RWPE2 (cell line): Measurements from ENCODE around the gene THRB.

Experiments
- ATAC-seq: fragments of 200-7000 bp; cut with Tn5 transposase; 3 replicates; pipeline ENCODE4 v1.9.1; 2021; ENCODE audit warnings: low read depth
- DNase-seq: peaks from one replicate; pipeline ENCODE4 v3.0.0-alpha.2; 2020; ENCODE audit warnings: low spot score
- H3K27ac ChIP-seq: fragments of 450-650 bp; 2 replicates; pipeline ENCODE4 v1.5.1; 2017; ENCODE audit warnings: mild to moderate bottlenecking; ENCODE audit not compliant: poor library complexity, severe bottlenecking
- H3K27me3 ChIP-seq: fragments of 250-450 bp; sonication (Bioruptor Pico); 2 replicates; pipeline ENCODE4 v1.5.1; 2021; ENCODE audit warnings: mild to moderate bottlenecking, moderate library complexity; ENCODE audit not compliant: insufficient read depth, poor library complexity, severe bottlenecking
- H3K36me3 ChIP-seq: fragments of 250-450 bp; sonication (Bioruptor Pico); 2 replicates; pipeline ENCODE4 v1.5.1; 2020; ENCODE audit warnings: low read depth, mild to moderate bottlenecking, moderate library complexity
- H3K4me1 ChIP-seq: fragments of 250-450 bp; sonication (Bioruptor Pico); 2 replicates; pipeline ENCODE4 v1.5.1; 2021; ENCODE audit warnings: mild to moderate bottlenecking, moderate library complexity; ENCODE audit not compliant: insufficient read depth, poor library complexity, severe bottlenecking
- H3K4me3 ChIP-seq: fragments of 250-450 bp; sonication (Bioruptor Pico); 2 replicates; pipeline ENCODE4 v1.5.1; 2021; ENCODE audit warnings: mild to moderate bottlenecking, moderate library complexity; ENCODE audit not compliant: severe bottlenecking
- H3K9me3 ChIP-seq: fragments of 250-450 bp; sonication (Bioruptor Pico); 2 replicates; pipeline ENCODE4 v1.5.1; 2021; ENCODE audit warnings: mild to moderate bottlenecking, moderate library complexity; ENCODE audit not compliant: severe bottlenecking
- TF ChIP-seq, protein P1 (sequence below): fragments of 450-650 bp; IDR thresholded peaks from one replicate; pipeline ENCODE4 v1.5.1; 2017; ENCODE audit warnings: mild to moderate bottlenecking, moderate library complexity; ENCODE audit not compliant: poor library complexity, severe bottlenecking

The THRB gene

DNA sequence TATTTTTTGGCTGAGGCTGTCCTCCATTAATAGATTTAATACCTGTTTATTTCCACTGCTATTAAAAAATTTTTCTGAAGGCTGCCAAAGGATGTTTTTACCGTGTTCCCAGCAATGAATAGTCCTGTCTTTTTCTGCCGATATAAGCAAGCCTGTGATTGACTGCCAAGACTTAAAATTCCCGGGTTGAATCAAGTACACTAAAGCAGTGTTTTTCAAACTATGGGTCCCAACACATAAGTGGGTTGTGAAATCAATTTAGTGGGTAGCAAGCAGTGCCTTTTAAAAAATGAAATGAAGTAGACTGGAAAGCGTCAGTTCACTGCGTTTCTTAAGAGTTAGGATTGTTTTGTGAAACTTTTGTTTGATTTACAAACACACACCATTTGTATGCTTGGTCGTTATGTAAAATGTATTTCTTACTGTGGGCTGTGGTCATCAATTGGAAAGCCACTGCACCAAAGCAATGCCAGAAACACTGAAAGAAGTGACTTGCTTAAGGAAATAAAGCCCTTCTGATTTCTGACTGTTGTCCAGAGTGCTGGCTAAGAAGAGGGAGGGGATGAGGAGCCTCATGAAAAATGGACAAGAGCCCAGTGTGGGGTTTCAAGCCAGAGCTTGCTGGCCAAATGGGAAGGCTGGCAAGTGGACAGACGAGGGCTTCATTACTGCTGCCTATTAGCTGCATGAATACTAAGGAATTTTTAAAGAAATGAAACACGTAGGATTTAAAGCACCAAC, 206.0 kb downstream of the THRB start:
- H3K27me3 ChIP-seq: no peaks in the 10 kb centered on the region
- H3K27ac ChIP-seq: no peak overlapping the region
- H3K4me1 ChIP-seq: no peaks in the 10 kb centered on the region
- ATAC-seq: no peak
- TF ChIP-seq, protein P1, sequence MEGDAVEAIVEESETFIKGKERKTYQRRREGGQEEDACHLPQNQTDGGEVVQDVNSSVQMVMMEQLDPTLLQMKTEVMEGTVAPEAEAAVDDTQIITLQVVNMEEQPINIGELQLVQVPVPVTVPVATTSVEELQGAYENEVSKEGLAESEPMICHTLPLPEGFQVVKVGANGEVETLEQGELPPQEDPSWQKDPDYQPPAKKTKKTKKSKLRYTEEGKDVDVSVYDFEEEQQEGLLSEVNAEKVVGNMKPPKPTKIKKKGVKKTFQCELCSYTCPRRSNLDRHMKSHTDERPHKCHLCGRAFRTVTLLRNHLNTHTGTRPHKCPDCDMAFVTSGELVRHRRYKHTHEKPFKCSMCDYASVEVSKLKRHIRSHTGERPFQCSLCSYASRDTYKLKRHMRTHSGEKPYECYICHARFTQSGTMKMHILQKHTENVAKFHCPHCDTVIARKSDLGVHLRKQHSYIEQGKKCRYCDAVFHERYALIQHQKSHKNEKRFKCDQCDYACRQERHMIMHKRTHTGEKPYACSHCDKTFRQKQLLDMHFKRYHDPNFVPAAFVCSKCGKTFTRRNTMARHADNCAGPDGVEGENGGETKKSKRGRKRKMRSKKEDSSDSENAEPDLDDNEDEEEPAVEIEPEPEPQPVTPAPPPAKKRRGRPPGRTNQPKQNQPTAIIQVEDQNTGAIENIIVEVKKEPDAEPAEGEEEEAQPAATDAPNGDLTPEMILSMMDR: no peak
- no peak for DNase-seq
- H3K9me3 ChIP-seq: no peaks in the 10 kb centered on the region
- no peaks in the 10 kb centered on the region for H3K36me3 ChIP-seq
- H3K4me3 ChIP-seq: no peak overlapping the region

DNA sequence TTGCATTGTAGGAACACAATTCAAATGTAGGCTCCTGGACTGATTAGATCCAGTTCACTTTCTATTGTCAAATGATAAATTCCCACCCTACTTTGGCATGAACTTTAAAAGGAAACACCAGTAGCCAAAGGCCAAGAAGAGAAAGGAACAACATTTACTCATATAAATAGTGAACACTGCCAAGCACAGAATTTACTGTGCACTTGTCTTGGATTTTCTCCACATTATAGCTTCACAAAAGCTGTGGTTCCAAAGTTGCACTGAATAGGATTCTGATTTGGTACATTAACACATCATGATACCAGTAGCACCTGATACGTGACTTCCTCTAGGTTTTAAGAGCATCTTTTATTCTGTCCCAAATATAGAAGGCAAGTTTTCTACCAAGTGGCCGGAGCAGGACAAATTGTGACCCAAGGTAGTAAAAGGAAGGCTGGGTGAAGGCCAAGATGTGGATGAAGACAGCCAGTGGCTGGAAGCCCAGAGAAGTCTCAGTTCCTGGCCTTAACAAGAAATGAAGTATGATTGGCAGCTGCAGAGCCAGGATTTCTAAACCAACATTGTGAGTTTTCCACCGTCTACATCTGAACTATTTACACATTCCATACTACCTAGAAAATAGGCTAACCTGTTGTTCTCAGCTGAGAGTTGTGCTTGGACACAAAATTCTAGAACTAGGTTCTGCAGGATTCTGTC, 206.7 kb downstream of the THRB start:
- Histone ChIP-seq H3K27ac (no peak overlapping the region), H3K4me3 (no peak overlapping the region), H3K36me3 (no peaks in the 10 kb centered on the region), H3K27me3 (no peaks in the 10 kb centered on the region), H3K9me3 (no peaks in the 10 kb centered on the region), H3K4me1 (no peaks in the 10 kb centered on the region)
- TF ChIP-seq, protein P1: no peak
- ATAC-seq (no peak), DNase-seq (no peak)

DNA sequence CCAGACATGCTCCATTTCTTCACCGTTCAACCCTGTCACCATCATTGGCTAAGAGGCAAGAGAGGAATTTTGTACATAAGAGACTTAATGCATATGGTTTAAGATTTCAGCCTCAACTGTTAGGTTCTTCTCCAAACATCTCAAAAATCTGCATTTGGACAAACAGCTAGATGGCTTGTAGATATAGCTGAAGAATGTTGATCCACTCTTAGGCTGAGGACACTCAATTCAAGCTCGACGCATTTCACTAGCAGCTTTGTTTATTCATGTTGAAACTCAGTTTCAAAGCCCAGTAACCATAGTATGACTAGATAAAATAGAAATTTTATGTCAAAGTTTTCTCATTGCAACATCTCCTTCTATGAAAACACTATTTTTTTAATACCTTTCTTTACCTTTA, 208.2 kb downstream of the THRB start:
- no peaks in the 10 kb centered on the region for H3K27me3 ChIP-seq
- TF ChIP-seq, protein P1: no peak
- no peaks in the 10 kb centered on the region for H3K36me3 ChIP-seq
- ATAC-seq (no peak), DNase-seq (no peak)
- no peak overlapping the region for H3K27ac ChIP-seq
- H3K4me1 ChIP-seq: no peaks in the 10 kb centered on the region
- no peaks in the 10 kb centered on the region for H3K9me3 ChIP-seq
- no peak overlapping the region for H3K4me3 ChIP-seq

DNA sequence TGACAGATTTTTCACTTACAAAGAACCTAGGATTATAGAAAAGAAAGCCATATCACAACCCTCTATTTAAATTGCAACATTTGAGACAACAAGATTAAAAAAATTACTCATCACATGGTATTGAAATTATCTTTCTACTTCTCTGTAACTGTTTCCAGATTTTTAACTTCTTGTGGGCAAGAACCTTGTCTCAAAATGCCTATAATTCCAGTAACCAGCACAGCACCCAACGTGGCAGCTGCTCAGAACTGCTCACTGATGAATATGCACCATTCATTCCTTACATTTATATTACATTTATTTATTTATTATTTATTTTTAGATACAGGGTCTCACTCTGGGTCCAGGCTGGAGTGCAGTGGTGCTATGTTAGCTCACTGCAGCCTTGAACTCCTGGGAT, 216.1 kb downstream of the THRB start:
- Histone ChIP-seq H3K27me3 (no peaks in the 10 kb centered on the region), H3K36me3 (no peaks in the 10 kb centered on the region), H3K27ac (no peak overlapping the region), H3K9me3 (no peaks in the 10 kb centered on the region), H3K4me3 (no peak overlapping the region), H3K4me1 (no peaks in the 10 kb centered on the region)
- TF ChIP-seq, protein P1: no peak
- DNase-seq (no peak), ATAC-seq (no peak)

DNA sequence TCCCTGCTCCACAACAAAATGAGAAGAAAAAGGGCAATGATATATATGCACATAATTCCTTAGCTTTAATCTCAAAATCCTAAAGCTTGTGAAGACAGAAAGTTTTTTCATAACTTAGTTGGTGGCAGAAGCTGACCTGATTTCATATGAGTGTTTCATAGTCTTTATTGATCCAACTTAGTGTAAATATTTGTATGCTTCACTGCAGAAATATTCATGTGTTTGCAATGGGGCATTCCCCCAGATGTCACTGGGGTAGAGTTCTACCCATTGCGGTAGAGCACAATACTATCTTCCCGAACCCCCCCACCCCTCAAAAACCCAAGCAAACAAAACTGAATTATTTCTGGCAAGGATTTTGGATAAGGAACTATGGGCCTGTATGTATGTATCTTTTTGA, 221.2 kb downstream of the THRB start:
- no peak overlapping the region for H3K4me3 ChIP-seq
- H3K36me3 ChIP-seq: no peaks in the 10 kb centered on the region
- no peak for DNase-seq
- TF ChIP-seq, protein P1: no peak
- H3K27me3 ChIP-seq: no peaks in the 10 kb centered on the region
- H3K27ac ChIP-seq: no peak overlapping the region
- no peaks in the 10 kb centered on the region for H3K9me3 ChIP-seq
- peaks cover 7% of the 10 kb centered on the region for H3K4me1 ChIP-seq
- no peak for ATAC-seq
